ENCODE measurements around the gene ASAH2. TPM values are rescaled to one million over a fixed set of nuclear protein-coding genes. Genes with fewer than 3 reads are reported as not detected.

The ASAH2 gene
- polyA plus RNA-seq, 3 donors: not detected

DNA sequence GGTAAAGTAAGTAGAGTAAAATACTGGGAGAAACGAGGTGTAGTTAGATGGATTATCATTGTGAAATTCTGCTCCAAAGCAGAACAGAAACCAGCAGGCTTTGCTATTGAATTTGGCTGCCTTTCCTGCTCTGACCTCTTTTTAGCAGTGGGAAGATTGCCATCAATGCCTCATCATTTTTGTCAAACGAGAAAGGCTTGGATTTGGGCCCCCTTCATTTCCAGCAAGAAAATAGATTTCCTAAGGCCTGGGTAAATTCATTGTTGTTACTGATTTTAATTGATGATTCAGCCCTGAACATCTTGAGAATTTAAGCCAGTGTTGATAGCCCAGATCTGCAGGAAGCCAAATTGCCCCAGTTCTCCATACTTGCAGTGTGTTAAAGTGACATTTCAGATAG is 35.2 kb upstream of the ASAH2 start:
- Histone ChIP-seq H3K27ac (ENCODE audit: low read depth in 1 of 2, low read length in 2 of 2) (no peak overlapping the region), H3K4me1 (ENCODE audit: control insufficient read depth in 1 of 2, insufficient read depth in 2 of 2, low read length in 2 of 2) (peaks cover 0 to 7% of the 10 kb centered on the region in 2 donors), H2AFZ (ENCODE audit: insufficient read depth, low read depth, low read length, poor library complexity, severe bottlenecking) (no peak overlapping the region), H3K9me3 (replicated peaks in 1 of 2; ENCODE audit: control insufficient read depth in 1 of 2, insufficient read depth in 1 of 2, low read length in 2 of 2) (no peaks in the 10 kb centered on the region), H3K36me3 (replicated peaks in 1 of 2; ENCODE audit: control insufficient read depth in 1 of 2, insufficient read depth in 2 of 2, low read length in 2 of 2) (no peaks in the 10 kb centered on the region), H3K79me2 (ENCODE audit: insufficient read depth, low read length) (no peaks in the 10 kb centered on the region), H3K4me2 (replicated peaks; ENCODE audit: extremely low read depth, low read length, poor library complexity, severe bottlenecking) (no peak overlapping the region), H3K27me3 (ENCODE audit: control insufficient read depth in 2 of 2, insufficient read depth in 2 of 2, low read length in 2 of 2) (no peaks in the 10 kb centered on the region), H3K4me3 (replicated peaks in 1 of 3; ENCODE audit: low read depth in 2 of 3, low read length in 3 of 3) (no peak overlapping the region), H4K20me1 (ENCODE audit: insufficient read depth, low read length) (no peaks in the 10 kb centered on the region), H3K9ac (ENCODE audit: insufficient read depth, low read length, poor library complexity, severe bottlenecking) (no peak overlapping the region)
- H3K4me1 Mint-ChIP-seq: peaks cover 11% of the 10 kb centered on the region
- WGBS (ENCODE audit: insufficient coverage): 0% methylated on average over 1 of the region's 2 CpGs
- TF ChIP-seq, protein P1, sequence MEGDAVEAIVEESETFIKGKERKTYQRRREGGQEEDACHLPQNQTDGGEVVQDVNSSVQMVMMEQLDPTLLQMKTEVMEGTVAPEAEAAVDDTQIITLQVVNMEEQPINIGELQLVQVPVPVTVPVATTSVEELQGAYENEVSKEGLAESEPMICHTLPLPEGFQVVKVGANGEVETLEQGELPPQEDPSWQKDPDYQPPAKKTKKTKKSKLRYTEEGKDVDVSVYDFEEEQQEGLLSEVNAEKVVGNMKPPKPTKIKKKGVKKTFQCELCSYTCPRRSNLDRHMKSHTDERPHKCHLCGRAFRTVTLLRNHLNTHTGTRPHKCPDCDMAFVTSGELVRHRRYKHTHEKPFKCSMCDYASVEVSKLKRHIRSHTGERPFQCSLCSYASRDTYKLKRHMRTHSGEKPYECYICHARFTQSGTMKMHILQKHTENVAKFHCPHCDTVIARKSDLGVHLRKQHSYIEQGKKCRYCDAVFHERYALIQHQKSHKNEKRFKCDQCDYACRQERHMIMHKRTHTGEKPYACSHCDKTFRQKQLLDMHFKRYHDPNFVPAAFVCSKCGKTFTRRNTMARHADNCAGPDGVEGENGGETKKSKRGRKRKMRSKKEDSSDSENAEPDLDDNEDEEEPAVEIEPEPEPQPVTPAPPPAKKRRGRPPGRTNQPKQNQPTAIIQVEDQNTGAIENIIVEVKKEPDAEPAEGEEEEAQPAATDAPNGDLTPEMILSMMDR (IDR thresholded peaks at IDR 0.05): no peak
- no peaks in the 10 kb centered on the region for H3K36me3 Mint-ChIP-seq
- H3K27me3 Mint-ChIP-seq (ENCODE audit: low read depth in 3 of 3): peaks cover 1 to 2% (median 2%) of the 10 kb centered on the region in 3 donors
- DNase-seq: no peak
- no peak overlapping the region for H3K27ac Mint-ChIP-seq
- no peak overlapping the region for H3K4me3 Mint-ChIP-seq
- intact Hi-C loops (cut with micrococcal nuclease): no loop called here
- peaks cover 0 to 4% (median 0%) of the 10 kb centered on the region in 7 donors for H3K9me3 Mint-ChIP-seq

DNA sequence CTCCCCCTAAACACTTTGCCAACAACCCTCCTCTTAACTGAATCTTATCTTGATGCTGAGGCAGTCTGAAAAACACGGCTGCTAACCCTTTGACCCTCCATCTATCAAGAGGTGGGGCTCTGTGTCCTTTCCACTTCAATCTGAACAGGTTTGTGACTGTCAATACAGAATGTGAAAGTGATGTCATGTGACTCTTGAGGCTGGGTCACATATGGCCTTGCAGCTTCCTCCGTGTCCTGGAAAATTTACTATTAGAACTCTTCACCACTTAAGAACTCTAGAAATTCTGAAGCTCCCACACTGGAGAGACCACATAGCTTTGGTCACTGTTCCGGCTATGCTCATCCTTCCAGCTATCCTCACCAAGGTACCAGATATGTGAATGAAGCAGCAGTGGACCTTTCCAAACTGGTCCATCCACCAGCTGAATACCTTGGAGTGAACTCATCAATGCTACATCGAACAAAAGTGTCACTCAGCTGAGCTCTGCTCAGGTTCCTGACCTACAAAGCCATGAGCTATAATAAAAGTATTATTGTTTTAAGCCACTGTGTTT is 30.7 kb upstream of the ASAH2 start:
- Mint-ChIP-seq H3K36me3 (no peaks in the 10 kb centered on the region), H3K9me3 (peaks cover 3 to 8% (median 6%) of the 10 kb centered on the region in 7 donors), H3K27ac (no peak overlapping the region), H3K4me3 (no peak overlapping the region), H3K27me3 (ENCODE audit: low read depth in 3 of 3) (peaks cover 2 to 6% (median 2%) of the 10 kb centered on the region in 3 donors), H3K4me1 (peaks cover 10% of the 10 kb centered on the region)
- no peak overlapping the region for H3K9ac ChIP-seq (ENCODE audit: insufficient read depth, low read length, poor library complexity, severe bottlenecking)
- no peaks in the 10 kb centered on the region for H3K36me3 ChIP-seq (replicated peaks in 1 of 2; ENCODE audit: control insufficient read depth in 1 of 2, insufficient read depth in 2 of 2, low read length in 2 of 2)
- no peak for DNase-seq
- no peaks in the 10 kb centered on the region for H3K79me2 ChIP-seq (ENCODE audit: insufficient read depth, low read length)
- H3K4me2 ChIP-seq (replicated peaks; ENCODE audit: extremely low read depth, low read length, poor library complexity, severe bottlenecking): no peak overlapping the region
- intact Hi-C loops (cut with micrococcal nuclease): no loop called here
- TF ChIP-seq, protein P1 (IDR thresholded peaks at IDR 0.05): no peak
- H3K4me1 ChIP-seq (ENCODE audit: control insufficient read depth in 1 of 2, insufficient read depth in 2 of 2, low read length in 2 of 2): peaks cover 0 to 7% of the 10 kb centered on the region in 2 donors
- no peaks in the 10 kb centered on the region for H4K20me1 ChIP-seq (ENCODE audit: insufficient read depth, low read length)
- no peaks in the 10 kb centered on the region for H3K9me3 ChIP-seq (replicated peaks in 1 of 2; ENCODE audit: control insufficient read depth in 1 of 2, insufficient read depth in 1 of 2, low read length in 2 of 2)
- no peak overlapping the region for H3K27ac ChIP-seq (ENCODE audit: low read depth in 1 of 2, low read length in 2 of 2)
- 100% methylated on average over 1 of the region's 4 CpGs for WGBS (ENCODE audit: insufficient coverage)
- H2AFZ ChIP-seq (ENCODE audit: insufficient read depth, low read depth, low read length, poor library complexity, severe bottlenecking): no peak overlapping the region
- H3K4me3 ChIP-seq (replicated peaks in 1 of 3; ENCODE audit: low read depth in 2 of 3, low read length in 3 of 3): no peak overlapping the region
- H3K27me3 ChIP-seq (ENCODE audit: control insufficient read depth in 2 of 2, insufficient read depth in 2 of 2, low read length in 2 of 2): peaks cover 2 to 3% of the 10 kb centered on the region in 2 donors

All from CD14-positive monocyte (primary cell).